ENCODE measurements around the gene PGAP6.
"Not testable (repeated sequence)": the region's sequence is repeated elsewhere in the genome, so short reads cannot be mapped to it uniquely, and the experiment has no call there.

The PGAP6 gene

GRCh38 chr16:379183-379960 is 2.4 kb downstream of the PGAP6 start:
- no peak for DNase-seq

- DNase-seq, result no peak
Observed at GRCh38 chr16:378821-379182, 3.0 kb downstream of the PGAP6 start.

GRCh38 chr16:378113-378820 is 3.5 kb downstream of the PGAP6 start:
- not testable (repeated sequence) for DNase-seq

- no peak for DNase-seq
Observed at GRCh38 chr16:377419-377951, 4.3 kb downstream of the PGAP6 start.

GRCh38 chr16:376817-377418 is 4.9 kb downstream of the PGAP6 start:
- no peak for DNase-seq

- no peak for DNase-seq
Observed at GRCh38 chr16:375927-376816, 5.6 kb downstream of the PGAP6 start.

GRCh38 chr16:375212-375611 is 6.6 kb downstream of the PGAP6 start:
- DNase-seq, result no peak

GRCh38 chr16:374616-374926 is 7.2 kb downstream of the PGAP6 start:
- no peak for DNase-seq

- DNase-seq, result no peak
Observed at GRCh38 chr16:373848-374615, 7.7 kb downstream of the PGAP6 start.

- no peak for DNase-seq
Observed at GRCh38 chr16:373020-373598, 8.7 kb downstream of the PGAP6 start.

- no peak for DNase-seq
Observed at GRCh38 chr16:372302-372983, 9.3 kb downstream of the PGAP6 start.

GRCh38 chr16:371515-372301 is 10.1 kb downstream of the PGAP6 start:
- no peak for DNase-seq

- DNase-seq, result no peak
Observed at GRCh38 chr16:370979-371514, 10.7 kb downstream of the PGAP6 start.

GRCh38 chr16:370443-370842 is 11.3 kb downstream of the PGAP6 start, which contains the start of gene MRPL28:
Gene MRPL28, minus strand, starts transcription at chr16:370538. Its CDS starts 320 bp downstream, at chr16:370218.
- DNase-seq, result peak; percentile 94

GRCh38 chr16:369866-370436 is 11.8 kb downstream of the PGAP6 start:
- DNase-seq, result no peak

- DNase-seq, result no peak
Observed at GRCh38 chr16:369275-369865, 12.4 kb downstream of the PGAP6 start.

GRCh38 chr16:368388-369158 is 13.2 kb downstream of the PGAP6 start:
- no peak for DNase-seq

- no peak for DNase-seq
Observed at GRCh38 chr16:367333-367903, 14.4 kb downstream of the PGAP6 start.

Data from CD4-positive, alpha-beta T cell treated with Interferon alpha-2 for 1 hour (primary cell).